NT2/D1 (cell line): ENCODE results near the gene CNTD1.

Experiments used
- SUZ12 ChIP-seq: IDR thresholded peaks from 2 replicates; pipeline ENCODE4 v1.6.1; 2011; ENCODE audit not compliant: insufficient read length, insufficient read depth; ENCODE audit errors: extremely low read depth
- YY1 ChIP-seq: IDR thresholded peaks from 2 replicates; pipeline ENCODE4 v1.6.1; 2011; ENCODE audit not compliant: insufficient read length, insufficient read depth
- ZNF274 ChIP-seq: IDR thresholded peaks from 2 replicates; pipeline ENCODE4 v1.6.1; 2011; ENCODE audit warnings: mild to moderate bottlenecking, low read depth, low read length

GRCh38 chr17:42803074-42803883, 4.6 kb downstream of the CNTD1 start:
- no peak for TF ChIP-seq ZNF274
- TF ChIP-seq YY1, result no peak
- TF ChIP-seq SUZ12, result no peak
